IPS-NIHi11 (cell line): Measurements from ENCODE around the gene ZMAT1.
"Not testable (repeated sequence)": the region's sequence is repeated elsewhere in the genome, so short reads cannot be mapped to it uniquely, and the experiment has no call there.

Source experiments
- DNase-seq: peaks from one replicate; pipeline ENCODE4 v3.0.0; 2012; ENCODE audit warnings: mixed read lengths, low spot score

The ZMAT1 gene

GRCh38 chrX:101931488-101932248, at the start of gene ZMAT1:
Gene ZMAT1, minus strand, starts transcription at chrX:101932027. Its CDS starts 19 bp downstream, at chrX:101932008.
- DNase-seq = peak; percentile 75

GRCh38 chrX:101977106-101977505, 45.3 kb upstream of the ZMAT1 start:
- no peak for DNase-seq

GRCh38 chrX:101973066-101973465, 41.2 kb upstream of the ZMAT1 start:
- no peak for DNase-seq

GRCh38 chrX:101964923-101965539, 33.2 kb upstream of the ZMAT1 start:
- not testable (repeated sequence) for DNase-seq

GRCh38 chrX:101958139-101958538, 26.3 kb upstream of the ZMAT1 start:
- DNase-seq = no peak

- no peak for DNase-seq
Observed at GRCh38 chrX:101957174-101957573, 25.3 kb upstream of the ZMAT1 start.

- DNase-seq = no peak
Observed at GRCh38 chrX:101956556-101956955, 24.7 kb upstream of the ZMAT1 start.

- DNase-seq = no peak
Observed at GRCh38 chrX:101950581-101950980, 18.8 kb upstream of the ZMAT1 start.

- no peak for DNase-seq
Observed at GRCh38 chrX:101932249-101932570, 383 bp upstream of the ZMAT1 start.

- DNase-seq = peak; percentile 6
Observed at GRCh38 chrX:101931136-101931487, 715 bp downstream of the ZMAT1 start.

GRCh38 chrX:101925733-101926132, 6.1 kb downstream of the ZMAT1 start:
- no peak for DNase-seq

GRCh38 chrX:101918751-101919150, 13.1 kb downstream of the ZMAT1 start:
- DNase-seq = no peak

- no peak for DNase-seq
Observed at GRCh38 chrX:101906136-101906796, 25.6 kb downstream of the ZMAT1 start.

GRCh38 chrX:101904996-101905395, 26.8 kb downstream of the ZMAT1 start:
- no peak for DNase-seq
